T-helper 2 cell treated with Interferon-gamma antibody and Interleukin-4, amounts not matched to agents 5 μg/mL and 100 μg/mL, for 36 hours (primary cell): ENCODE results near the gene SCAMP1.

Experiments
- DNase-seq: peaks from one replicate; pipeline ENCODE4 v3.0.0; 2021; ENCODE audit warnings: low spot score
- H3K27ac Mint-ChIP-seq: one replicate; pipeline ENCODE4 v1.8.0; 2021; ENCODE audit warnings: mild to moderate bottlenecking, mixed read lengths
- H3K27me3 Mint-ChIP-seq: one replicate; pipeline ENCODE4 v1.8.0; 2021; ENCODE audit warnings: low read depth, mixed read lengths
- H3K36me3 Mint-ChIP-seq: one replicate; pipeline ENCODE4 v1.8.0; 2021; ENCODE audit warnings: low read depth, mixed read lengths
- H3K4me1 Mint-ChIP-seq: one replicate; pipeline ENCODE4 v1.8.0; 2021; ENCODE audit warnings: low read depth, mixed read lengths
- H3K4me3 Mint-ChIP-seq: one replicate; pipeline ENCODE4 v1.8.0; 2022; ENCODE audit warnings: mild to moderate bottlenecking, moderate library complexity, mixed read lengths
- H3K9me3 Mint-ChIP-seq: one replicate; pipeline ENCODE4 v1.8.0; 2021; ENCODE audit warnings: mixed read lengths

Gene SCAMP1

GRCh38 chr5:78511121-78511906 lies 150.9 kb downstream of the SCAMP1 start:
- Mint-ChIP-seq H3K27ac (no peak overlapping the region), H3K4me1 (peaks cover 11% of the 10 kb centered on the region), H3K9me3 (no peaks in the 10 kb centered on the region), H3K27me3 (peaks cover 84% of the 10 kb centered on the region), H3K4me3 (no peak overlapping the region), H3K36me3 (no peaks in the 10 kb centered on the region)
- DNase-seq: no peak

- H3K4me1 Mint-ChIP-seq: peaks cover 11% of the 10 kb centered on the region
- H3K9me3 Mint-ChIP-seq: no peaks in the 10 kb centered on the region
- H3K4me3 Mint-ChIP-seq: no peak overlapping the region
- no peaks in the 10 kb centered on the region for H3K36me3 Mint-ChIP-seq
- no peak overlapping the region for H3K27ac Mint-ChIP-seq
- peaks cover 81% of the 10 kb centered on the region for H3K27me3 Mint-ChIP-seq
- no peak for DNase-seq
Observed at GRCh38 chr5:78512435-78512834, 152.0 kb downstream of the SCAMP1 start.

- no peak overlapping the region for H3K27ac Mint-ChIP-seq
- peaks cover 75% of the 10 kb centered on the region for H3K27me3 Mint-ChIP-seq
- no peak overlapping the region for H3K4me3 Mint-ChIP-seq
Observed at GRCh38 chr5:78513441-78513840, 153.0 kb downstream of the SCAMP1 start.

GRCh38 chr5:78514427-78515330 lies 154.3 kb downstream of the SCAMP1 start:
- H3K27ac Mint-ChIP-seq: no peak overlapping the region
- no peak overlapping the region for H3K4me3 Mint-ChIP-seq
- peaks cover 63% of the 10 kb centered on the region for H3K27me3 Mint-ChIP-seq
- H3K4me1 Mint-ChIP-seq: peaks cover 7% of the 10 kb centered on the region
- no peaks in the 10 kb centered on the region for H3K9me3 Mint-ChIP-seq
- no peaks in the 10 kb centered on the region for H3K36me3 Mint-ChIP-seq
- no peak for DNase-seq

More at GRCh38 chr5:78513441-78513840, 153.0 kb downstream of the SCAMP1 start:
- no peak for DNase-seq
- Mint-ChIP-seq H3K4me1 (peaks cover 11% of the 10 kb centered on the region), H3K9me3 (no peaks in the 10 kb centered on the region), H3K36me3 (no peaks in the 10 kb centered on the region)

GRCh38 chr5:78515670-78516069 lies 155.3 kb downstream of the SCAMP1 start:
- DNase-seq: no peak
- H3K36me3 Mint-ChIP-seq: no peaks in the 10 kb centered on the region
- peaks cover 62% of the 10 kb centered on the region for H3K27me3 Mint-ChIP-seq
- peaks cover 1% of the 10 kb centered on the region for H3K4me1 Mint-ChIP-seq
- H3K9me3 Mint-ChIP-seq: no peaks in the 10 kb centered on the region
- H3K4me3 Mint-ChIP-seq: no peak overlapping the region
- no peak overlapping the region for H3K27ac Mint-ChIP-seq

GRCh38 chr5:78518365-78519197 lies 158.2 kb downstream of the SCAMP1 start:
- Mint-ChIP-seq H3K9me3 (no peaks in the 10 kb centered on the region), H3K4me1 (no peaks in the 10 kb centered on the region), H3K27ac (no peak overlapping the region), H3K27me3 (peaks cover 39% of the 10 kb centered on the region), H3K36me3 (no peaks in the 10 kb centered on the region), H3K4me3 (no peak overlapping the region)
- no peak for DNase-seq

- Mint-ChIP-seq H3K27me3 (peaks cover 34% of the 10 kb centered on the region), H3K4me3 (no peak overlapping the region), H3K4me1 (no peaks in the 10 kb centered on the region), H3K9me3 (no peaks in the 10 kb centered on the region), H3K36me3 (no peaks in the 10 kb centered on the region), H3K27ac (no peak overlapping the region)
- no peak for DNase-seq
Observed at GRCh38 chr5:78519198-78519941, 159.0 kb downstream of the SCAMP1 start.

GRCh38 chr5:78521455-78521854 lies 161.0 kb downstream of the SCAMP1 start:
- Mint-ChIP-seq H3K27me3 (peaks cover 18% of the 10 kb centered on the region), H3K9me3 (no peaks in the 10 kb centered on the region), H3K27ac (no peak overlapping the region), H3K4me3 (no peak overlapping the region), H3K4me1 (peaks cover 4% of the 10 kb centered on the region), H3K36me3 (no peaks in the 10 kb centered on the region)
- no peak for DNase-seq

GRCh38 chr5:78522476-78523260 lies 162.3 kb downstream of the SCAMP1 start:
- DNase-seq: no peak
- H3K27me3 Mint-ChIP-seq: peaks cover 13% of the 10 kb centered on the region
- H3K4me1 Mint-ChIP-seq: peaks cover 4% of the 10 kb centered on the region
- H3K4me3 Mint-ChIP-seq: no peak overlapping the region
- H3K27ac Mint-ChIP-seq: no peak overlapping the region
- H3K36me3 Mint-ChIP-seq: no peaks in the 10 kb centered on the region
- no peaks in the 10 kb centered on the region for H3K9me3 Mint-ChIP-seq

- no peak for DNase-seq
- Mint-ChIP-seq H3K27me3 (peaks cover 12% of the 10 kb centered on the region), H3K4me1 (peaks cover 4% of the 10 kb centered on the region), H3K9me3 (no peaks in the 10 kb centered on the region), H3K36me3 (no peaks in the 10 kb centered on the region), H3K27ac (no peak overlapping the region), H3K4me3 (no peak overlapping the region)
Observed at GRCh38 chr5:78523314-78524193, 163.1 kb downstream of the SCAMP1 start.

GRCh38 chr5:78526049-78526525 lies 165.7 kb downstream of the SCAMP1 start:
- Mint-ChIP-seq H3K9me3 (no peaks in the 10 kb centered on the region), H3K27me3 (peaks cover 6% of the 10 kb centered on the region), H3K27ac (no peak overlapping the region), H3K36me3 (no peaks in the 10 kb centered on the region), H3K4me3 (no peak overlapping the region), H3K4me1 (peaks cover 4% of the 10 kb centered on the region)
- peak; percentile 6 for DNase-seq
